ENCODE data around the gene TPRX1. TPM values are rescaled to one million over a fixed set of nuclear protein-coding genes. Genes with fewer than 3 reads are reported as not detected.
A peak's percentile ranks its signal among the peaks of the same experiment; 100 is the strongest.
"Not testable (repeated sequence)": the region's sequence is repeated elsewhere in the genome, so short reads cannot be mapped to it uniquely, and the experiment has no call there.

The TPRX1 gene
- total and polyA plus RNA-seq, 2 experiments from 2014 or later, result not detected

- no peak overlapping the region for H3K27ac ChIP-seq
- no peaks in the 10 kb centered on the region for H3K9me3 ChIP-seq (ENCODE audit: low read depth)
These were observed 6.1 kb downstream of the TPRX1 start for GRCh38 chr19:47797996-47798903.

GRCh38 chr19:47796785-47797184 is 7.6 kb downstream of the TPRX1 start:
- Histone ChIP-seq H3K27me3 (no peaks in the 10 kb centered on the region), H3K27ac (no peak overlapping the region), H3K4me3 (no peak overlapping the region), H3K4me1 (ENCODE audit: low read depth) (no peaks in the 10 kb centered on the region), H3K9me3 (ENCODE audit: low read depth) (no peaks in the 10 kb centered on the region), H3K36me3 (no peaks in the 10 kb centered on the region)
- TF ChIP-seq CTCF (IDR thresholded peaks at IDR 0.05; ENCODE audit: low read depth, low read length), result no peak
- DNase-seq (ENCODE audit: low read depth in 1 of 2, low spot score in 1 of 2), result no peak

More at GRCh38 chr19:47797996-47798903, 6.1 kb downstream of the TPRX1 start:
- Histone ChIP-seq H3K4me1 (ENCODE audit: low read depth) (no peaks in the 10 kb centered on the region), H3K36me3 (no peaks in the 10 kb centered on the region), H3K27me3 (no peaks in the 10 kb centered on the region), H3K4me3 (no peak overlapping the region)
- DNase-seq (ENCODE audit: low read depth in 1 of 2, low spot score in 1 of 2), result no peak
- TF ChIP-seq CTCF (IDR thresholded peaks at IDR 0.05; ENCODE audit: low read depth, low read length), result no peak

- DNase-seq (ENCODE audit: low read depth in 1 of 2, low spot score in 1 of 2), result no peak
- H3K4me1 ChIP-seq (ENCODE audit: low read depth), result no peaks in the 10 kb centered on the region
These were observed 9.8 kb downstream of the TPRX1 start for GRCh38 chr19:47794526-47794925.

GRCh38 chr19:47792616-47793015 is 11.7 kb downstream of the TPRX1 start:
- TF ChIP-seq CTCF (IDR thresholded peaks at IDR 0.05; ENCODE audit: low read depth, low read length), result no peak
- no peak for DNase-seq (ENCODE audit: low read depth in 1 of 2, low spot score in 1 of 2)
- no peaks in the 10 kb centered on the region for H3K4me1 ChIP-seq (ENCODE audit: low read depth)

More at GRCh38 chr19:47794526-47794925, 9.8 kb downstream of the TPRX1 start:
- H3K27ac ChIP-seq, result no peak overlapping the region
- no peaks in the 10 kb centered on the region for H3K36me3 ChIP-seq
- H3K4me3 ChIP-seq, result no peak overlapping the region
- no peaks in the 10 kb centered on the region for H3K9me3 ChIP-seq (ENCODE audit: low read depth)
- no peak for TF ChIP-seq CTCF (IDR thresholded peaks at IDR 0.05; ENCODE audit: low read depth, low read length)
- H3K27me3 ChIP-seq, result no peaks in the 10 kb centered on the region

GRCh38 chr19:47790398-47790814 is 13.9 kb downstream of the TPRX1 start:
- Histone ChIP-seq H3K4me1 (ENCODE audit: low read depth) (no peaks in the 10 kb centered on the region), H3K27ac (no peak overlapping the region), H3K27me3 (no peaks in the 10 kb centered on the region), H3K36me3 (peaks cover 13% of the 10 kb centered on the region), H3K9me3 (ENCODE audit: low read depth) (no peaks in the 10 kb centered on the region), H3K4me3 (no peak overlapping the region)
- DNase-seq (ENCODE audit: low read depth in 1 of 2, low spot score in 1 of 2), result peak; percentile 79 to 92
- TF ChIP-seq CTCF (IDR thresholded peaks at IDR 0.05; ENCODE audit: low read depth, low read length), result peak; percentile 91

More at GRCh38 chr19:47792616-47793015, 11.7 kb downstream of the TPRX1 start:
- no peak overlapping the region for H3K4me3 ChIP-seq
- peaks cover 2% of the 10 kb centered on the region for H3K36me3 ChIP-seq
- no peak overlapping the region for H3K27ac ChIP-seq
- no peaks in the 10 kb centered on the region for H3K9me3 ChIP-seq (ENCODE audit: low read depth)
- no peaks in the 10 kb centered on the region for H3K27me3 ChIP-seq

GRCh38 chr19:47789811-47790210 is 14.5 kb downstream of the TPRX1 start:
- H3K4me1 ChIP-seq (ENCODE audit: low read depth), result not testable (repeated sequence)

GRCh38 chr19:47787307-47787706 is 17.0 kb downstream of the TPRX1 start:
- DNase-seq (ENCODE audit: low read depth in 1 of 2, low spot score in 1 of 2); H3K4me3 ChIP-seq; H3K4me1 ChIP-seq (ENCODE audit: low read depth); H3K9me3 ChIP-seq (ENCODE audit: low read depth); H3K27me3 ChIP-seq: not testable (repeated sequence)
- Histone ChIP-seq H3K36me3 (peaks cover 37% of the 10 kb centered on the region), H3K27ac (peak overlapping the region; percentile 75)

More at GRCh38 chr19:47789811-47790210, 14.5 kb downstream of the TPRX1 start:
- peaks cover 17% of the 10 kb centered on the region for H3K36me3 ChIP-seq
- not testable (repeated sequence) for H3K4me3 ChIP-seq; H3K27me3 ChIP-seq; DNase-seq (ENCODE audit: low read depth in 1 of 2, low spot score in 1 of 2); H3K27ac ChIP-seq; H3K9me3 ChIP-seq (ENCODE audit: low read depth)
